ENCODE results near the gene NEDD4L. TPM values are rescaled to one million over a fixed set of nuclear protein-coding genes. Genes with fewer than 3 reads are reported as not detected.

NEDD4L gene
- total RNA-seq, 1 experiment from 2014 or later = 57.4 TPM

GRCh38 chr18:58118536-58118935 is 74.5 kb downstream of the NEDD4L start:
- H3K27ac ChIP-seq = peak overlapping the region; percentile 75
- ChIA-PET POLR2A (ENCODE audit: unreplicated experiment) (no interaction called here), CTCF (no interaction called here)
- H3K79me2 ChIP-seq (ENCODE audit: low read depth) = peaks cover 78% of the 10 kb centered on the region
- H3K27me3 ChIP-seq (ENCODE audit: insufficient read depth, low read depth) = no peaks in the 10 kb centered on the region
- intact Hi-C loops (cut with micrococcal nuclease; ENCODE audit: unreplicated experiment) = loop anchor here (1.0 kb wide), 1 partner anchor 31 kb away; no protein-coding TSS in a partner anchor
- H3K4me1 ChIP-seq (replicated peaks; ENCODE audit: insufficient read depth) = peaks cover 40% of the 10 kb centered on the region
- H3K9me2 ChIP-seq (ENCODE audit: insufficient read depth) = no peaks in the 10 kb centered on the region
- no peaks in the 10 kb centered on the region for H3K9me3 ChIP-seq (ENCODE audit: insufficient read depth, low read depth)
- no peaks in the 10 kb centered on the region for H3K36me3 ChIP-seq (ENCODE audit: low read depth)
- peaks cover 25% of the 10 kb centered on the region; the same call in 1 of the 2 replicates for H3F3A ChIP-seq (ENCODE audit: insufficient read depth, low read depth)
- DNase-seq = no peak
- no peaks in the 10 kb centered on the region for H4K20me1 ChIP-seq (ENCODE audit: insufficient read depth)
- H2AFZ ChIP-seq = no peak overlapping the region
- no TSS peak for BruUV-seq (replicated peaks)
- H3K4me2 ChIP-seq = peak overlapping the region; percentile 52
- TF ChIP-seq, protein P1, sequence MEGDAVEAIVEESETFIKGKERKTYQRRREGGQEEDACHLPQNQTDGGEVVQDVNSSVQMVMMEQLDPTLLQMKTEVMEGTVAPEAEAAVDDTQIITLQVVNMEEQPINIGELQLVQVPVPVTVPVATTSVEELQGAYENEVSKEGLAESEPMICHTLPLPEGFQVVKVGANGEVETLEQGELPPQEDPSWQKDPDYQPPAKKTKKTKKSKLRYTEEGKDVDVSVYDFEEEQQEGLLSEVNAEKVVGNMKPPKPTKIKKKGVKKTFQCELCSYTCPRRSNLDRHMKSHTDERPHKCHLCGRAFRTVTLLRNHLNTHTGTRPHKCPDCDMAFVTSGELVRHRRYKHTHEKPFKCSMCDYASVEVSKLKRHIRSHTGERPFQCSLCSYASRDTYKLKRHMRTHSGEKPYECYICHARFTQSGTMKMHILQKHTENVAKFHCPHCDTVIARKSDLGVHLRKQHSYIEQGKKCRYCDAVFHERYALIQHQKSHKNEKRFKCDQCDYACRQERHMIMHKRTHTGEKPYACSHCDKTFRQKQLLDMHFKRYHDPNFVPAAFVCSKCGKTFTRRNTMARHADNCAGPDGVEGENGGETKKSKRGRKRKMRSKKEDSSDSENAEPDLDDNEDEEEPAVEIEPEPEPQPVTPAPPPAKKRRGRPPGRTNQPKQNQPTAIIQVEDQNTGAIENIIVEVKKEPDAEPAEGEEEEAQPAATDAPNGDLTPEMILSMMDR (conservative IDR thresholded peaks at IDR 0.05) = no peak
- no peak for TF ChIP-seq EZH2 (IDR thresholded peaks at IDR 0.05; ENCODE audit: low read depth)
- no peak overlapping the region for H3K4me3 ChIP-seq

GRCh38 chr18:58119819-58120218 is 75.8 kb downstream of the NEDD4L start:
- intact Hi-C loops (cut with micrococcal nuclease; ENCODE audit: unreplicated experiment) = loop anchor here (10.0 kb wide), 1 partner anchor 485 kb away; no protein-coding TSS in a partner anchor
- Histone ChIP-seq H3K9me2 (ENCODE audit: insufficient read depth) (no peaks in the 10 kb centered on the region), H3K36me3 (ENCODE audit: low read depth) (no peaks in the 10 kb centered on the region), H3F3A (ENCODE audit: insufficient read depth, low read depth) (peaks cover 25% of the 10 kb centered on the region; the same call in 1 of the 2 replicates), H3K27me3 (ENCODE audit: insufficient read depth, low read depth) (no peaks in the 10 kb centered on the region), H3K9me3 (ENCODE audit: insufficient read depth, low read depth) (no peaks in the 10 kb centered on the region), H3K4me2 (no peak overlapping the region), H3K4me3 (no peak overlapping the region), H3K27ac (no peak overlapping the region; the same call in 1 of the 2 replicates), H3K79me2 (ENCODE audit: low read depth) (peaks cover 78% of the 10 kb centered on the region), H2AFZ (no peak overlapping the region), H3K4me1 (replicated peaks; ENCODE audit: insufficient read depth) (peaks cover 40% of the 10 kb centered on the region), H4K20me1 (ENCODE audit: insufficient read depth) (no peaks in the 10 kb centered on the region)
- ChIA-PET CTCF (no interaction called here), POLR2A (ENCODE audit: unreplicated experiment) (no interaction called here)
- no peak for DNase-seq
- no TSS peak for BruUV-seq (replicated peaks)
- TF ChIP-seq, protein P1 (conservative IDR thresholded peaks at IDR 0.05) = no peak
- TF ChIP-seq EZH2 (IDR thresholded peaks at IDR 0.05; ENCODE audit: low read depth) = no peak

GRCh38 chr18:58124475-58124874 is 80.4 kb downstream of the NEDD4L start:
- no peak overlapping the region for H3K4me2 ChIP-seq
- no TSS peak for BruUV-seq (replicated peaks)
- H3K9me2 ChIP-seq (ENCODE audit: insufficient read depth) = no peaks in the 10 kb centered on the region
- peaks cover 20% of the 10 kb centered on the region for H3F3A ChIP-seq (ENCODE audit: insufficient read depth, low read depth)
- DNase-seq = no peak
- no peaks in the 10 kb centered on the region for H3K36me3 ChIP-seq (ENCODE audit: low read depth)
- no peaks in the 10 kb centered on the region for H3K9me3 ChIP-seq (ENCODE audit: insufficient read depth, low read depth)
- H3K27me3 ChIP-seq (ENCODE audit: insufficient read depth, low read depth) = no peaks in the 10 kb centered on the region
- ChIA-PET CTCF (no interaction called here), POLR2A (ENCODE audit: unreplicated experiment) (interaction anchor here (0.6 kb wide), 2 partner anchors 78 to 111 kb away, joined by 3 to 8 read pairs; no protein-coding TSS in a partner anchor)
- no peaks in the 10 kb centered on the region for H4K20me1 ChIP-seq (ENCODE audit: insufficient read depth)
- no peak overlapping the region for H3K4me3 ChIP-seq
- TF ChIP-seq, protein P1 (conservative IDR thresholded peaks at IDR 0.05) = no peak
- TF ChIP-seq EZH2 (IDR thresholded peaks at IDR 0.05; ENCODE audit: low read depth) = no peak
- H3K79me2 ChIP-seq (ENCODE audit: low read depth) = peaks cover 64% of the 10 kb centered on the region
- peaks cover 22% of the 10 kb centered on the region for H3K4me1 ChIP-seq (replicated peaks; ENCODE audit: insufficient read depth)
- no peak overlapping the region for H2AFZ ChIP-seq
- H3K27ac ChIP-seq = no peak overlapping the region
- intact Hi-C loops (cut with micrococcal nuclease; ENCODE audit: unreplicated experiment) = loop anchor here (10.0 kb wide), 1 partner anchor 490 kb away; no protein-coding TSS in a partner anchor

All from PC-9 (cell line).